DMS 273 treated with DMSO at 0.1 percent for 48 hours (cell line): Measurements from ENCODE around the gene ZNF526.
"Not testable (repeated sequence)": the region's sequence is repeated elsewhere in the genome, so short reads cannot be mapped to it uniquely, and the experiment has no call there.

Experiments used
- DNase-seq: peaks from one replicate; lab custom pipeline; 2025; lab: John Stamatoyannopoulos, UW

ZNF526 gene

GRCh38 chr19:42266928-42267603 is 47.0 kb downstream of the ZNF526 start:
- not testable (repeated sequence) for DNase-seq

GRCh38 chr19:42267644-42268141 is 47.6 kb downstream of the ZNF526 start:
- no peak for DNase-seq

- peak; percentile 98 for DNase-seq
These were observed 48.1 kb downstream of the ZNF526 start for GRCh38 chr19:42268142-42268703.

DNA sequence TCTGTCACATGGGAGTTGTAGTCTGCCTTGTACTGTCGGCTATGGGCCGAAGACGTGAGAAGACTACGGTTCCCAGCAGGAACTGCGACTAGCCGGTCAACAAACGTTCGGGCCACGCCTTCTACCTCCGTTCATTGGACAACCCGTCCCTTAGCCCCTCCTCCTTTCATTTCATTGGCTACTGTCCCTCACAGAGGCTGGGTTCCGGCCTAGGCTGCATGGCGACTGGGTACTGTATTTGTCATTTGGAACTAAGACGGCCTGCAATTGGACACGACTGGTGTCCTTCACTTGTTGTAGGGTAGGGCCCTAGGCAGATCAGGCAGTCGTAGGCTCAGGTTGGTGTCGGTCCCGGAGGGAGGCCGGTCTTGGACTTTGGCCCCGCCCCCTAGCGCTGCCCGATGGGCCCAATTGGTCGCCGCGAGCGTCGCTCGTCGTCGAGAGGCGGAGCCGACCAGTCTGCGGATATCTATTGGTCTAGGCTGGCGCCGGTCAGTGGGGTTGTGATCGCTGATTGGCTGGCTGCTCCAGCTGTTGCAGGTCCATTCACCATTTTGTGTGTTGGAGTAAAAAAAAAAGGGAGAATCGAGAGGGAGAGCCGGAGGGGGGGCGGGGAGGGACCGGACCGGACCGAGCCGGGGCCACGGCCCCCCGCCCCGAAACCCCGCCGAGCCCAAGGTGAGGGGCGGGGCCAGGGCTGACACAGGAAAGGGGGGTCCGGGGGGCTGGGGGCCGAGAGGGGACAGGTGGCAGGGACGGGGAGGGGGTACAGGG is 48.8 kb downstream of the ZNF526 start, which contains the start of gene CIC:
Gene CIC (plus strand): TSS at position 549 of the 774 bp plus-strand sequence. CDS start 2,532 bp downstream, outside the sequence.
- peak; percentile 100 for DNase-seq

DNA sequence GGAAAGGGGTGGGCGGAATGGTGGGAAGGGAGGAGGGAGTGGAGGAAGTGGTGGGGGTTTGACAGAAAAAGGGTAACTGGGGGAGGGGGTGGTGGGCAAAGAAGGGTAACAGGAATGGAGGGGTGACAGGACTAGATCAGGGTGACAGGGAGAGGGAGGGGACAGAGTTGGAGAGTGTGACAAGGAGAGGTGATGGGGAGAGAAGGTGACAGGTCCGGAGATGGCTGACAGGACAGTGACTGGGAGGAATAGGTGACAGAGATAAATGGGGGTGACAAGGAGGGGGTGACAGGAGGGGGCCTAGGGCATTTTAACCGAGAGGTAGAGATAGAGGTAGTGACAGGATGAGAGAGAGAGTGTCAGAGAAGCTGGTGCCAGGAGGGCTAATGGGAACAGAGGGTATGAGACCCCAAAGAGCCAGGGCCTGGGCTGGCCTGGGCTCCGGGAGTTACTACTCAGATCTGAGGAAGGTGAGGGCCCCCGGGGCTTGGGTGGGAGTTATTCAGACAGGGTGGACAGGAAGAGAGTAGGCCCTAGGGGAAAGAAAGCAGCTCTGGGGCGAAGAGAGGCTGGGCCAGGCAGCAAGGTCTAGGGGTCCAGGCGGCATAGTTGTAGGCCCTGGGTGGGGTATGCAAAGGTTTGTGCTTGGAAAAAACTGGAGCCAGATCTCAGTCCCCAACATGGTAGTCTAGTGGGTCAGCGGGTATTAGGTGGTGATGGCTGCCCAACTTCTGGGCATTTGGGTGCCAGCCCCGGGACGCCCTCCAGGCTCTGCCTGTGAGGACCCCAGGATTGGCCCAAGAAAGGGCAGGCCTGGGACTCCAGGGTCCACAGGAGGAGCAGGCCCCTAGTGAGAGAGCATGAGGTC is 49.6 kb downstream of the ZNF526 start:
- DNase-seq: no peak

DNA sequence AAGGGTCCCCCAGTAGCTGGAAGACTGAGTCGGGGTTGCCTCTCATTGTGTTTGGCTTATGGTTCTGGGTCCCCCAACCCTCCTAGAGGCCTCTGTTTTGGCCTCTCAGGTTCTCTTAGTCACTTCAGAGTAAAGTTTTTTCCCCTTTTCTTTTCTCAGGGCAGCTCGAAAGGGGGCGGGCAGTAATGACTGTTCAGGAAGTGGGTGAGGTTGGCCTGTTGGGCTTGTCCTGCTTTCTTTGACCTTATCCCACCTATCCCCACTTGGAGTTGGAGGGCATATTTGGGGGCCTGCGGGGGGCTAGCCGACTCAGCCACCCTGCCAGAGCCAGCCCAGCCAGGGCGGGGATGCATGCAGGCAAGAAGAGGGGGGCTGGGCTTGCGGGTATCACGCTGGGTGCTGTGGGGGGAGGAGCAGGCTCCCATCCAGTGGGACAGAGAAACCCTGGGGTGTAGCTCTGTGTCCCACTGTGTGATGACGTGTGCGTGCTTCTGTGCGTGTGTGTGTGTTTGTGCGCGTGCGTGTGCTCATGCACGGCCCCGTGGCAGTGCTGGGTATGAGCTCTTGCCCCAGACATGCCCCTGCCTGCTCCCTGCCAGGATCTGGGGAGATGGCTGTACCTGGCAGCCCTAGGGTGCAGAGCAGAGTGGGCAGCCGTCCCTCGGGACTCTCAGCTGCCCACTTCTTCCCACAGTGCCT is 50.4 kb downstream of the ZNF526 start:
- DNase-seq: no peak

DNA sequence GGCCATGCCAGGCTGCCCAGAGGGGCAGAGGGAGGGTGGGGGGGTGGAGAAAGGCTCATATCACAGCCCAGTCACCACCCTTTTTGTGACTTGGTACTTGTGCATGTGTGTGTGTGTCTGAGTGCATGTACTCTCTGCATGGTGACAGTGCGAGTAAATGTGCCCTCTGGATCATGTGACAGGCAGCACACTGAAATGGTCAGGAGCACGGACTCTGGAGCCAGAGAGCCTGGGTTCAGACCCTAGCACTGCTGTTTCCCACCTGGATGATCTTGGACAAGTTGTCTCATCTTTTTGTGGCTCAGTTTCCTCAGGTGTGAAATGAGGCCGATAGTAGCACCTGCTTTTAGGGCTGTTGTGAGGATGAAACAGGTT is 50.9 kb downstream of the ZNF526 start:
- DNase-seq: no peak

DNA sequence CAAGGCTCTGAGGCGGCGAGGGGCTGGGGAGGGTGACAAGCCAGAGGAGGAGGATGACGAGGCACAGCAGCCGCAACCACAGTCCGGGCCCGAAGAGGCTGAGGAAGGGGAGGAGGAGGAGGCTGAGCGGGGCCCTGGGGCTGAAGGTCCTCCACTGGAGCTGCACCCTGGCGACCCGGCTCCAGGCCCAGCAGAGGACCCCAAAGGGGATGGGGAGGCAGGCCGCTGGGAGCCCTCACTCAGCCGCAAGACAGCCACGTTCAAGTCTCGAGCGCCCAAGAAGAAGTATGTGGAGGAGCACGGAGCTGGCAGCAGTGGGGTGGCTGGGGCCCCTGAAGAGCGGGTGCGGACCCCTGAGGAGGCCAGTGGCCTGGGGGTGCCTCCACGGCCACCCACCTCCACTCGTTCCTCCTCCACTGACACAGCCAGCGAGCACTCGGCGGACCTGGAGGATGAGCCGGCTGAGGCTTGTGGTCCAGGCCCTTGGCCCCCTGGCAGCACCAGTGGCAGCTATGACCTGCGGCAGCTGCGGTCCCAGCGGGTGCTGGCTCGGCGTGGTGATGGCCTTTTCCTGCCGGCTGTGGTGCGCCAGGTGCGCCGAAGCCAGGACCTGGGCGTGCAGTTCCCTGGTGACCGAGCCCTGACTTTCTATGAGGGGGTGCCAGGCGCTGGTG is 51.9 kb downstream of the ZNF526 start:
- DNase-seq: no peak

- no peak for DNase-seq
These were observed 52.4 kb downstream of the ZNF526 start for GRCh38 chr19:42272535-42272897.

DNA sequence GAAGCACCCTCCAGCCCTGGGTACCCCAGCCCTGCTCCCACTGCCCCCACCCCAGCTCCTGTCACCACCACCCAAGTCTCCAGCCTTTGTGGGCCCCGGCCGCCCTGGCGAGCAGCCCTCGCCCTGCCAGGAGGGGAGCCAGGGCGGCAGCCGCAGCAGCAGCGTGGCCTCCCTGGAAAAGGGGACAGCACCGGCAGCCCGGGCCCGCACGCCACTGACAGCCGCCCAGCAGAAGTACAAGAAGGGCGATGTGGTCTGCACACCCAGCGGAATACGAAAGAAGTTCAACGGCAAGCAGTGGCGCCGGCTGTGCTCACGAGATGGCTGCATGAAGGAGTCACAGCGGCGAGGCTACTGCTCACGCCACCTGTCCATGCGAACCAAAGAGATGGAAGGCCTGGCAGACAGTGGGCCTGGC is 52.9 kb downstream of the ZNF526 start:
- DNase-seq: no peak

DNA sequence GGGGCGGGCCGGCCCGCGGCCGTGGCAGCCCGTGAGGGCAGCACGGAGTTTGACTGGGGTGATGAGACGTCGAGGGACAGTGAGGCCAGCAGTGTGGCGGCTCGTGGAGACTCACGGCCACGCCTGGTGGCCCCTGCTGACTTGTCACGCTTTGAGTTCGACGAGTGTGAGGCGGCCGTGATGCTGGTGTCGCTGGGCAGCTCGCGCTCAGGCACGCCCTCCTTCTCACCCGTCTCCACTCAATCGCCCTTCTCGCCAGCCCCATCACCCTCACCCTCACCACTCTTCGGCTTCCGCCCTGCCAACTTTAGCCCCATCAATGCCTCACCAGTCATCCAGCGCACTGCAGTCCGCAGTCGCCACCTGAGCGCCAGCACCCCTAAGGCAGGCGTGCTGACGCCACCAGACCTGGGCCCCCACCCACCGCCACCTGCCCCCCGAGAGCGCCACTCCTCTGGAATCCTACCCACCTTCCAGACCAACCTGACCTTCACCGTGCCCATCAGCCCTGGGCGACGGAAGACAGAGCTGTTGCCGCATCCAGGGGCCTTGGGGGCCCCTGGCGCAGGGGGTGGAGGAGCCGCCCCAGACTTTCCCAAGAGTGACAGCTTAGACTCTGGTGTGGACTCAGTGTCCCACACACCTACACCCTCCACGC is 53.4 kb downstream of the ZNF526 start:
- DNase-seq: no peak

GRCh38 chr19:42274065-42274682 is 54.1 kb downstream of the ZNF526 start:
- no peak for DNase-seq

DNA sequence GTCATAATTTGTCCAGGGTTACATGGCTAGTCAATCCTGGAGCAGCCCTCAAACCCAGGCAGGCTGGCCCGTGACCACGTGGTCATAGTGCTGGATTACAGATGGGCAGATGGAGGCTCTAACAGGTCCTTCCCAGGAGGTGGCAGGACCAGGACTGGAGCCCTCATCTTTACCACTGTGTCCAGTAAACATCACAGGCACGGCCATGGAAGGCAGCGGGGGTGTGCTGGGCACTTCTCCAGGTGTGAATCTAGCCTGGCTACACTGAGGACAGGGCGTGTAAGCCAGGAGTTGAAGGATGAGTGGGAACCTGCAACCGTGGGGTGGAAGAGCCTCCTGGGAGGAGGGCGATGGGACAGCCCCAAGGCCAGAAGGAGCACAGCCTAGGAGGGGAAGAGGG is 55.0 kb downstream of the ZNF526 start:
- DNase-seq: no peak

DNA sequence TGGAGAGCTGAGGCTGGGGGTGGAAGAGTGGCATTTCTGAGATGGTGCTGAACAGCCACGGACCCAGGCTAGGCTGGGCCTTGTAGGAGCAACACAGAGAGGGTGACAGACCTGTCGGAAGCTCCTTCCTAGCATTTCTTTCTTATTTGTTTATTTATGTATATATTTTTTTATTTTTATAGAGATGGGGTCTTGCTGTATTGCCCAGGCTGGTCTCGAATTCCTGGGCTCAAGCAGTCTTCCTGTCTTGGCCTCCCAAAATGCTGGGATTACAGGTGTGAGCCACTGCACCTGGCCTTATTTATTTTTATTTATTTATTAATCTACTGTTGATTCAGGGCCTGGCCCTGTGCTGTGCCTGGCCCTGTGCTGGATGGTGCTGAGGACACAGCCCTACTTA is 55.4 kb downstream of the ZNF526 start:
- no peak for DNase-seq

GRCh38 chr19:42276284-42276683 is 56.2 kb downstream of the ZNF526 start:
- DNase-seq: no peak

- no peak for DNase-seq
These were observed 56.7 kb downstream of the ZNF526 start for GRCh38 chr19:42276821-42277220.
